ENCODE measurements around the gene AMIGO3. TPM values are rescaled to one million over a fixed set of nuclear protein-coding genes. Genes with fewer than 3 reads are reported as not detected.

AMIGO3 gene
- total RNA-seq, 4 donors from 2014 or later = 0.27 to 0.31 TPM; not detected in 2

GRCh38 chr3:49670940-49671290 lies 48.6 kb downstream of the AMIGO3 start:
- Histone ChIP-seq H3K9me3 (no peaks in the 10 kb centered on the region), H3K4me1 (peaks cover 0 to 25% (median 10%) of the 10 kb centered on the region in 3 donors), H3K36me3 (peaks cover 0 to 8% of the 10 kb centered on the region in 2 donors), H3K27ac (no peak overlapping the region), H3K27me3 (peaks cover 36% of the 10 kb centered on the region), H3K4me3 (no peak overlapping the region)
- WGBS, 2 donors (ENCODE audit: low coverage in 1 of 2) = 72% methylated on average over 6 of the region's 6 CpGs; no CpG with 5 or more reads in 1 of the 2 donors
- TF ChIP-seq EP300 (IDR thresholded peaks at IDR 0.05) = no peak
- TF ChIP-seq POLR2A (IDR thresholded peaks at IDR 0.05) = no peak
- no peak for TF ChIP-seq POLR2AphosphoS5 (IDR thresholded peaks at IDR 0.05)
- no peak for TF ChIP-seq CTCF (IDR thresholded peaks at IDR 0.05)
- no peak for ATAC-seq

GRCh38 chr3:49669352-49669751 lies 50.1 kb downstream of the AMIGO3 start:
- no CpG with 5 or more reads among the region's 3 CpGs for WGBS, 2 donors (ENCODE audit: low coverage in 1 of 2)
- Histone ChIP-seq H3K9me3 (no peaks in the 10 kb centered on the region), H3K27ac (no peak overlapping the region), H3K27me3 (peaks cover 51% of the 10 kb centered on the region), H3K4me1 (peaks cover 0 to 9% (median 4%) of the 10 kb centered on the region in 3 donors), H3K36me3 (no peaks in the 10 kb centered on the region), H3K4me3 (no peak overlapping the region)
- ATAC-seq = no peak
- TF ChIP-seq EP300 (IDR thresholded peaks at IDR 0.05) (no peak), CTCF (IDR thresholded peaks at IDR 0.05) (no peak)

GRCh38 chr3:49668861-49669260 lies 50.6 kb downstream of the AMIGO3 start:
- Histone ChIP-seq H3K9me3 (no peaks in the 10 kb centered on the region), H3K27ac (no peak overlapping the region), H3K36me3 (no peaks in the 10 kb centered on the region), H3K4me3 (no peak overlapping the region), H3K27me3 (peaks cover 56% of the 10 kb centered on the region), H3K4me1 (peaks cover 0 to 9% (median 4%) of the 10 kb centered on the region in 3 donors)
- no peak for TF ChIP-seq EP300 (IDR thresholded peaks at IDR 0.05)
- TF ChIP-seq POLR2AphosphoS5 (IDR thresholded peaks at IDR 0.05) = no peak
- no peak for TF ChIP-seq CTCF (IDR thresholded peaks at IDR 0.05)
- TF ChIP-seq POLR2A (IDR thresholded peaks at IDR 0.05) = no peak
- ATAC-seq = no peak
- 60 to 79% methylated on average over 1 to 5 of the region's 5 CpGs for WGBS, 2 donors (ENCODE audit: low coverage in 1 of 2)

GRCh38 chr3:49668414-49668797 lies 51.1 kb downstream of the AMIGO3 start:
- Histone ChIP-seq H3K27ac (no peak overlapping the region), H3K4me1 (peaks cover 0 to 4% (median 3%) of the 10 kb centered on the region in 3 donors), H3K4me3 (no peak overlapping the region), H3K9me3 (no peaks in the 10 kb centered on the region), H3K27me3 (peaks cover 61% of the 10 kb centered on the region), H3K36me3 (no peaks in the 10 kb centered on the region)
- no peak for ATAC-seq
- WGBS, 2 donors (ENCODE audit: low coverage in 1 of 2) = 16% methylated on average over 5 of the region's 5 CpGs; no CpG with 5 or more reads in 1 of the 2 donors
- TF ChIP-seq POLR2A (IDR thresholded peaks at IDR 0.05) (no peak), EP300 (IDR thresholded peaks at IDR 0.05) (no peak), CTCF (IDR thresholded peaks at IDR 0.05) (no peak), POLR2AphosphoS5 (IDR thresholded peaks at IDR 0.05) (no peak)

GRCh38 chr3:49667701-49668413 lies 51.6 kb downstream of the AMIGO3 start:
- TF ChIP-seq POLR2AphosphoS5 (IDR thresholded peaks at IDR 0.05) (no peak), CTCF (IDR thresholded peaks at IDR 0.05) (no peak), EP300 (IDR thresholded peaks at IDR 0.05) (no peak), POLR2A (IDR thresholded peaks at IDR 0.05) (no peak)
- Histone ChIP-seq H3K4me1 (no peaks in the 10 kb centered on the region), H3K27me3 (peaks cover 66% of the 10 kb centered on the region), H3K4me3 (no peak overlapping the region), H3K36me3 (no peaks in the 10 kb centered on the region), H3K9me3 (no peaks in the 10 kb centered on the region), H3K27ac (no peak overlapping the region)
- no peak for ATAC-seq
- 70 to 72% methylated on average over 9 to 11 of the region's 25 CpGs for whole genome bisulfite sequencing, 2 donors (ENCODE audit: low coverage in 1 of 2)

Measured in gastroesophageal sphincter (tissue), 4 donors.